GM10248 (cell line): Measurements from ENCODE around the gene PSORS1C1.

Experiments
- CTCF ChIA-PET: fragments of 300-600 bp; sonication (Branson Sonifier 250); formaldehyde crosslinking; extraction: SDS; loops from one replicate; lab custom pipeline; 2021; ENCODE audit warnings: antibody characterized with exemption; lab: Yijun Ruan, JAX
- POLR2A ChIA-PET: fragments of 350-650 bp; sonication (Branson Sonifier 250); formaldehyde crosslinking; extraction: SDS; loops from one replicate; lab custom pipeline; 2020; ENCODE audit warnings: antibody characterized with exemption; lab: Yijun Ruan, JAX
- DNase-seq: peaks from one replicate; pipeline ENCODE4 v3.0.0; 2012; ENCODE audit errors: extremely low spot score
- TF ChIP-seq, protein P1 (sequence below): IDR thresholded peaks from 2 replicates; pipeline ENCODE4 v1.5.1; 2012; ENCODE audit warnings: mild to moderate bottlenecking, low read depth; ENCODE audit errors: extremely low read depth, missing control alignments, control extremely low read depth

Gene PSORS1C1

DNA sequence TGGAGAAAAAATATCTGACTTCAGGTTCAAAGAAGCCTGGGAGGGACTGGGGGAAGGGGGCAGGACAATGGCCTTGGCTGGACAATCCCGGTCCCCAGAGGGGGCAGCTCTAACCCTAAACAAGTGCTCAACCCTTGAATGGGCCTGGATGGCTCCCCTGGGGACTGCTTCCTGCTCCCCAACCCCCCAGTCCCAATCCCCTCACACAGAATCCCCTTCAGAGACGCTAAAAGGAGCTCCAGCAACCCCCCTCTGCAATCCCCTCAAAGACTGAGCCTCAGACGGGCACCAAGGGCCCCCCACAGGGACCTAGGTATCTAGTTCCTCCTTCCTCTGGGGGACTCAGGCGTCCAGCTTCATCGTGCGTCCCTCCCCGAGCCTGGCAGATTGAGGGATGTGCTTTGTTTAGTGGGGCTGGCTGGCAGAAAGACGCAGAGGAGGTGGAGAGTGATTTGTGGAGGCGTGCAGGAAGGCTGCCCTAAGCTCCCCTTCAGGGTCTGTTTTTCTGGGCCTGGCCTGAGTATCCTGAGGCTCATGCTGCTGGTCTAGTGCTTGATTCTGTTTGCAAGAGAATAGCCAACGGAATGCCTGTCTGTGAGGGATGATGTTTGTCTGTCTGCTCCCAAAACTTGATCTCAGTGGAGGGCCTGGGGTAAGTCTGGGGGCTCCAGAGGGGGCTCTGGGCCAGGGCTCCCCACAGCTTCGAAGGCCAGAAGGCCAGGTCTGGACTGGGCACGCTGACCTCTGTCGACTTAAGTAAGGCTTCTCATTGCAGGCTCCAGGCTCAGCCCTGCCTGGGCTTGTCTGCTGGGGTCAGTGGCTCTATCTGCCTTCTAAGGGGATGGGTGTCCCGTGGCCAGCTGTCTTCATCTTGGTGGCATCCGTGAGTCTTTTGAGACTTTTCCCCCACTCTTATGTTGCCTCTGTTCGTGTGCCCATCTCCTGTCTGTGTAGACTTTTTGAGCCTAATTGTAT is 57.6 kb downstream of the PSORS1C1 start:
- DNase-seq = no peak
- TF ChIP-seq, protein P1, sequence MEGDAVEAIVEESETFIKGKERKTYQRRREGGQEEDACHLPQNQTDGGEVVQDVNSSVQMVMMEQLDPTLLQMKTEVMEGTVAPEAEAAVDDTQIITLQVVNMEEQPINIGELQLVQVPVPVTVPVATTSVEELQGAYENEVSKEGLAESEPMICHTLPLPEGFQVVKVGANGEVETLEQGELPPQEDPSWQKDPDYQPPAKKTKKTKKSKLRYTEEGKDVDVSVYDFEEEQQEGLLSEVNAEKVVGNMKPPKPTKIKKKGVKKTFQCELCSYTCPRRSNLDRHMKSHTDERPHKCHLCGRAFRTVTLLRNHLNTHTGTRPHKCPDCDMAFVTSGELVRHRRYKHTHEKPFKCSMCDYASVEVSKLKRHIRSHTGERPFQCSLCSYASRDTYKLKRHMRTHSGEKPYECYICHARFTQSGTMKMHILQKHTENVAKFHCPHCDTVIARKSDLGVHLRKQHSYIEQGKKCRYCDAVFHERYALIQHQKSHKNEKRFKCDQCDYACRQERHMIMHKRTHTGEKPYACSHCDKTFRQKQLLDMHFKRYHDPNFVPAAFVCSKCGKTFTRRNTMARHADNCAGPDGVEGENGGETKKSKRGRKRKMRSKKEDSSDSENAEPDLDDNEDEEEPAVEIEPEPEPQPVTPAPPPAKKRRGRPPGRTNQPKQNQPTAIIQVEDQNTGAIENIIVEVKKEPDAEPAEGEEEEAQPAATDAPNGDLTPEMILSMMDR = no peak
- ChIA-PET CTCF (interaction anchor here (1.4 kb wide), 1 partner anchor 11 kb away, joined by 5 read pairs; no protein-coding TSS in a partner anchor), POLR2A (no interaction called here)

- TF ChIP-seq, protein P1 = no peak
- ChIA-PET CTCF (no interaction called here), POLR2A (no interaction called here)
- no peak for DNase-seq
Observed at GRCh38 chr6:31172973-31173384, 58.4 kb downstream of the PSORS1C1 start.

GRCh38 chr6:31173406-31173805 is 58.8 kb downstream of the PSORS1C1 start:
- POLR2A ChIA-PET = no interaction called here
- TF ChIP-seq, protein P1 = no peak
- no peak for DNase-seq
- CTCF ChIA-PET = no interaction called here

- CTCF ChIA-PET = no interaction called here
- POLR2A ChIA-PET = no interaction called here
- TF ChIP-seq, protein P1 = no peak
- DNase-seq = no peak
Observed at GRCh38 chr6:31174378-31174777, 59.8 kb downstream of the PSORS1C1 start.

DNA sequence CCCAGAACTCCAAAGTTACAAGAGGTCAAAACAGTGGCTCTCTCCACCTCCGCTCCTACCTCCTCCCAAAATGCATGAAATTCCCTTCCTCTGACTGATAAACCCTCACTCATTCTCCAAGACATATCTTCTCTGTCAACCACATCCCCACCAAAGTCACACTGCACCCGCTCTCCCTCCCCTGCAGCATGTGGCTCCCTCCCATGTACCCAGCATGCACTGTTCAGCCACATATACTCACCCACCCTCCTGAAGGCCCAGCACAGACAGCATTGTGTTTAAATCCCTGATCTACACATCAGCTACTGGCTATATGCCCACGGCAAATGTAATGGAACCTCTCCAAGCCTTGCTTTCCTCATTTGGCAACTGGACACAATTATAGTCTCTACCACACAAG is 61.4 kb downstream of the PSORS1C1 start:
- POLR2A ChIA-PET = no interaction called here
- DNase-seq = no peak

More for the DNA sequence above, 61.4 kb downstream of the PSORS1C1 start:
- TF ChIP-seq, protein P1 = no peak
- CTCF ChIA-PET = interaction anchor here (2.2 to 2.9 kb wide), 2 partner anchors 10 to 16 kb away, joined by 8 to 15 read pairs; no protein-coding TSS in a partner anchor
